OCI-LY1 (cell line): ENCODE measurements around the gene AMH.

Experiments used
- CTCF ChIP-seq: fragments of 200-600 bp; sonication (generic), shearing (Covaris generic); IDR thresholded peaks from 2 replicates; pipeline ENCODE4 v1.5.1; 2017; ENCODE audit warnings: mild to moderate bottlenecking, antibody characterized with exemption, low read length, moderate library complexity, mixed read lengths
- EZH2 ChIP-seq: fragments of 200-600 bp; sonication (generic), shearing (Covaris generic); IDR thresholded peaks from 2 replicates; pipeline ENCODE4 v1.8.0; 2017; ENCODE audit warnings: borderline replicate concordance, mixed run types, mild to moderate bottlenecking, antibody characterized with exemption, low read length, moderate library complexity, mixed read lengths

GRCh38 chr19:2249010-2249866, at the start of gene AMH:
- TF ChIP-seq CTCF (no peak), EZH2 (no peak)
